ENCODE measurements around the gene RTF1. TPM values are rescaled to one million over a fixed set of nuclear protein-coding genes. Genes with fewer than 3 reads are reported as not detected.

The RTF1 gene
- polyA plus RNA-seq, 1 donor (not counting 4 experiments of a cell fraction or from before 2014, with no cell fraction given): 28.5 TPM

GRCh38 chr15:41483115-41483514, 66.2 kb downstream of the RTF1 start:
- no peak overlapping the region for H3K4me3 ChIP-seq (ENCODE audit: control insufficient read depth in 2 of 3, extremely low read depth in 1 of 3, insufficient read depth in 2 of 3, low read depth in 1 of 3, low read length in 3 of 3)
- H3K9me1 ChIP-seq (ENCODE audit: control insufficient read depth, extremely low read depth, insufficient read depth, low read length): no peaks in the 10 kb centered on the region
- H3K27ac ChIP-seq (ENCODE audit: control insufficient read depth, insufficient read depth, low read length): no peak overlapping the region
- DNase-seq (ENCODE audit: low read depth, low spot score) (no peak), FAIRE-seq (no peak)
- no peak overlapping the region for H3K9ac ChIP-seq (ENCODE audit: control insufficient read depth, extremely low read depth, insufficient read depth, low read length)
- H3K9me3 ChIP-seq (ENCODE audit: control insufficient read depth, low read depth, low read length): no peaks in the 10 kb centered on the region
- no peaks in the 10 kb centered on the region for H3K27me3 ChIP-seq (ENCODE audit: control insufficient read depth, extremely low read depth, insufficient read depth, low read length)
- H3K4me1 ChIP-seq (ENCODE audit: control insufficient read depth, extremely low read depth, insufficient read depth, low read length): no peaks in the 10 kb centered on the region
- no peaks in the 10 kb centered on the region for H3K79me2 ChIP-seq (ENCODE audit: control insufficient read depth, insufficient read depth, low read length)
- H2AFZ ChIP-seq (ENCODE audit: control insufficient read depth, low read length): no peak overlapping the region
- TF ChIP-seq, protein P1, sequence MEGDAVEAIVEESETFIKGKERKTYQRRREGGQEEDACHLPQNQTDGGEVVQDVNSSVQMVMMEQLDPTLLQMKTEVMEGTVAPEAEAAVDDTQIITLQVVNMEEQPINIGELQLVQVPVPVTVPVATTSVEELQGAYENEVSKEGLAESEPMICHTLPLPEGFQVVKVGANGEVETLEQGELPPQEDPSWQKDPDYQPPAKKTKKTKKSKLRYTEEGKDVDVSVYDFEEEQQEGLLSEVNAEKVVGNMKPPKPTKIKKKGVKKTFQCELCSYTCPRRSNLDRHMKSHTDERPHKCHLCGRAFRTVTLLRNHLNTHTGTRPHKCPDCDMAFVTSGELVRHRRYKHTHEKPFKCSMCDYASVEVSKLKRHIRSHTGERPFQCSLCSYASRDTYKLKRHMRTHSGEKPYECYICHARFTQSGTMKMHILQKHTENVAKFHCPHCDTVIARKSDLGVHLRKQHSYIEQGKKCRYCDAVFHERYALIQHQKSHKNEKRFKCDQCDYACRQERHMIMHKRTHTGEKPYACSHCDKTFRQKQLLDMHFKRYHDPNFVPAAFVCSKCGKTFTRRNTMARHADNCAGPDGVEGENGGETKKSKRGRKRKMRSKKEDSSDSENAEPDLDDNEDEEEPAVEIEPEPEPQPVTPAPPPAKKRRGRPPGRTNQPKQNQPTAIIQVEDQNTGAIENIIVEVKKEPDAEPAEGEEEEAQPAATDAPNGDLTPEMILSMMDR (optimal IDR thresholded peaks at IDR 0.05 in 1 of 3, IDR thresholded peaks at IDR 0.05 in 1 of 3, conservative IDR thresholded peaks at IDR 0.05 in 1 of 3; ENCODE audit: extremely low read depth in 1 of 3, insufficient read depth in 2 of 3, low read length in 3 of 3): no peak
- no peak for TF ChIP-seq EZH2 (IDR thresholded peaks at IDR 0.05; ENCODE audit: low read length)
- H4K20me1 ChIP-seq (ENCODE audit: control insufficient read depth, extremely low read depth, insufficient read depth, low read length): no peaks in the 10 kb centered on the region
- dilution Hi-C loops (cut with MboI; ENCODE audit: extremely low pct_ligation_motif_present, low sequenced_read_pairs): no loop called here
- no peak overlapping the region for H3K4me2 ChIP-seq (ENCODE audit: control insufficient read depth, extremely low read depth, insufficient read depth, low read depth, low read length)
- peaks cover 13 to 16% of the 10 kb centered on the region in 2 experiments for H3K36me3 ChIP-seq (ENCODE audit: control insufficient read depth in 2 of 2, extremely low read depth in 1 of 2, insufficient read depth in 2 of 2, low read length in 2 of 2)

DNA sequence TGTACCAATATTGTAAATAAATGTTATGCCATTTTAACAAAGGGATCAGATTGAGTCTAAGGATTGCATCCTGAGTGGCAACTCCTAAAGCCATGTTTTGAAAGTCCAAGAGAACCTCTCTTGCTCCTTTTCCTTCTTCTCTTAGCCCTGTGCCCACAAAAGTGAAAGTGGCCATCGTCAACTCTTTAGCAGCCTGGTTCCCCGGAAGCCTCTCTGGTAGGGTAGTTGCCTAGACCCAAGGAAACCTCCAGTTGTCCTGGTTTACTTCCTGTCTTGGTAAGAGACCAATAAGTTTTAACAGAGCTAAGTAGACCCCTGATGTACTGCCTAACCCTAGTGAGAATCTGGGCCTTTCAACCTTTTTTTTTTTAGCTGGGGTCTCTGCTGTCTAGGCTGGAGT, 66.6 kb downstream of the RTF1 start:
- TF ChIP-seq EZH2 (IDR thresholded peaks at IDR 0.05; ENCODE audit: low read length): no peak
- TF ChIP-seq, protein P1 (optimal IDR thresholded peaks at IDR 0.05 in 1 of 3, IDR thresholded peaks at IDR 0.05 in 1 of 3, conservative IDR thresholded peaks at IDR 0.05 in 1 of 3; ENCODE audit: extremely low read depth in 1 of 3, insufficient read depth in 2 of 3, low read length in 3 of 3): no peak
- Histone ChIP-seq H3K9ac (ENCODE audit: control insufficient read depth, extremely low read depth, insufficient read depth, low read length) (no peak overlapping the region), H3K9me1 (ENCODE audit: control insufficient read depth, extremely low read depth, insufficient read depth, low read length) (no peaks in the 10 kb centered on the region), H3K4me2 (ENCODE audit: control insufficient read depth, extremely low read depth, insufficient read depth, low read depth, low read length) (no peak overlapping the region), H3K27me3 (ENCODE audit: control insufficient read depth, extremely low read depth, insufficient read depth, low read length) (no peaks in the 10 kb centered on the region), H4K20me1 (ENCODE audit: control insufficient read depth, extremely low read depth, insufficient read depth, low read length) (no peaks in the 10 kb centered on the region), H3K79me2 (ENCODE audit: control insufficient read depth, insufficient read depth, low read length) (no peaks in the 10 kb centered on the region), H3K9me3 (ENCODE audit: control insufficient read depth, low read depth, low read length) (no peaks in the 10 kb centered on the region), H3K36me3 (ENCODE audit: control insufficient read depth in 2 of 2, extremely low read depth in 1 of 2, insufficient read depth in 2 of 2, low read length in 2 of 2) (peaks cover 13 to 16% of the 10 kb centered on the region in 2 experiments), H3K4me1 (ENCODE audit: control insufficient read depth, extremely low read depth, insufficient read depth, low read length) (no peaks in the 10 kb centered on the region), H2AFZ (ENCODE audit: control insufficient read depth, low read length) (no peak overlapping the region), H3K4me3 (ENCODE audit: control insufficient read depth in 2 of 3, extremely low read depth in 1 of 3, insufficient read depth in 2 of 3, low read depth in 1 of 3, low read length in 3 of 3) (no peak overlapping the region), H3K27ac (ENCODE audit: control insufficient read depth, insufficient read depth, low read length) (no peak overlapping the region)
- no peak for FAIRE-seq
- DNase-seq (ENCODE audit: low read depth, low spot score): no peak
- dilution Hi-C loops (cut with MboI; ENCODE audit: extremely low pct_ligation_motif_present, low sequenced_read_pairs): no loop called here

All from keratinocyte (primary cell).